ENCODE measurements around the gene EGFL7.

DNA sequence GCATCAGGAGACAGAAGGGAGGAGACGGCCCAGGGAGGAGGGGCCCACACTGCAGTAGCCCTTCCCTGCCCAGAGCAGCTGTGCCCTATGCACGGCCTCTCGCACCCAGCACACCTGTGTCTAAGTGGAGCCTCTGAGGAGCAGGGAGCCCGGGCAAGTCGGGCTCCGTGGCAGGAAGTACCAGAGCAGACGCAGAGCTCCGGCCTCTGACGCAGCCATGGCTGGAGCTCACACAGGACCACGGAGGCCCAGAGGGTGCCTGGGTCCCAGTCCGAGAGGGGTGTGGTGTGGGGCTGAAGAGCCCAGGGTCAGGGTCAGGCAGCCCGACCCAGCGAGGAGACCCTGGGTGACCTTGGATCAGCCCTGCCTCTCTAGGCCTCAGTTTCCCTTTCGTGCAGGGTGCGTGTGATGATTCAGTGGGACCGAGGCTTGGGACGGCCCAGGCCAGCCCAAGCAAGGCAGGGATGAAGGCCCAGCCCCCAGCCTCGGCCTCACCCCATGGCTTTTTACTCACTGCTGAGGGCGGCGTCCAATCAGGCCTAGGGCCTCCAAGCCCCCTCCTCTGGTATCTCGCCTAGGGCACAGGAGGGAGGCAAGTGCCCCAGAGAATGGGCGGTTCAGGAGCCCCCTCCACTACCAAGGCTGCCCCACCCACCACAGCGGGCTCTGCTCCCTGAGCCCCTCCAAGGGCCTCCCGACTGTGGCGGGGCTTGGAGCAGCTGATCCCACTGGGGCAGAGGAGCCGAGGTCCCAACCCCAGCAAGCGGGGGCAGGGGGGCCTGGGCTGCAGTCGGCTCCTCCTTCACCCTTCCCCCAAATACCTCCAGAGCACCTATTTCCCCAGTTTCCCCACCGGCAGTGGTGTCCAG is 28.8 kb downstream of the EGFL7 start:
- TF ChIP-seq POLR2A (IDR thresholded peaks at IDR 0.05) (no peak), POLR2AphosphoS5 (IDR thresholded peaks at IDR 0.05) (no peak)
- TF ChIP-seq, protein P1, sequence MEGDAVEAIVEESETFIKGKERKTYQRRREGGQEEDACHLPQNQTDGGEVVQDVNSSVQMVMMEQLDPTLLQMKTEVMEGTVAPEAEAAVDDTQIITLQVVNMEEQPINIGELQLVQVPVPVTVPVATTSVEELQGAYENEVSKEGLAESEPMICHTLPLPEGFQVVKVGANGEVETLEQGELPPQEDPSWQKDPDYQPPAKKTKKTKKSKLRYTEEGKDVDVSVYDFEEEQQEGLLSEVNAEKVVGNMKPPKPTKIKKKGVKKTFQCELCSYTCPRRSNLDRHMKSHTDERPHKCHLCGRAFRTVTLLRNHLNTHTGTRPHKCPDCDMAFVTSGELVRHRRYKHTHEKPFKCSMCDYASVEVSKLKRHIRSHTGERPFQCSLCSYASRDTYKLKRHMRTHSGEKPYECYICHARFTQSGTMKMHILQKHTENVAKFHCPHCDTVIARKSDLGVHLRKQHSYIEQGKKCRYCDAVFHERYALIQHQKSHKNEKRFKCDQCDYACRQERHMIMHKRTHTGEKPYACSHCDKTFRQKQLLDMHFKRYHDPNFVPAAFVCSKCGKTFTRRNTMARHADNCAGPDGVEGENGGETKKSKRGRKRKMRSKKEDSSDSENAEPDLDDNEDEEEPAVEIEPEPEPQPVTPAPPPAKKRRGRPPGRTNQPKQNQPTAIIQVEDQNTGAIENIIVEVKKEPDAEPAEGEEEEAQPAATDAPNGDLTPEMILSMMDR (IDR thresholded peaks at IDR 0.05), result no peak

All from prostate gland (tissue), 2 donors.